Neural cell (in vitro differentiated cells): ENCODE results near the gene RBMS3. TPM values are rescaled to one million over a fixed set of nuclear protein-coding genes. Genes with fewer than 3 reads are reported as not detected.

Experiments
- H2AFZ ChIP-seq: fragments of 200-600, 300-800 bp; sonication (generic), shearing (Covaris generic); 2 replicates; pipeline ENCODE4 v1.6.0; 2014; ENCODE audit warnings: low read depth, mild to moderate bottlenecking, antibody characterized with exemption, low read length, moderate library complexity
- H3F3A ChIP-seq: fragments of 200-600 bp; shearing (Covaris generic); 2 replicates; pipeline ENCODE4 v1.6.1; 2016; ENCODE audit warnings: mild to moderate bottlenecking, moderate library complexity, mixed read lengths, antibody characterized with exemption, low read length; ENCODE audit not compliant: insufficient read depth, poor library complexity, severe bottlenecking
- H3K27ac ChIP-seq: fragments of 200-600, 300-800 bp; sonication (generic), shearing (Covaris generic); 2 replicates; pipeline ENCODE4 v1.5.1; 2014; ENCODE audit warnings: mild to moderate bottlenecking, low read length, moderate library complexity
- H3K27me3 ChIP-seq: fragments of 300-800, 200-600 bp; sonication (generic), shearing (Covaris generic); 2 replicates; pipeline ENCODE4 v1.6.0; 2014; ENCODE audit warnings: mild to moderate bottlenecking, low read depth, low read length, moderate library complexity; ENCODE audit not compliant: insufficient read depth
- H3K36me3 ChIP-seq: fragments of 300-800, 200-600 bp; sonication (generic), shearing (Covaris generic); 2 replicates; pipeline ENCODE4 v1.5.1; 2014; ENCODE audit warnings: mild to moderate bottlenecking, antibody characterized with exemption, low read length, moderate library complexity; ENCODE audit not compliant: insufficient read depth
- H3K4me2 ChIP-seq: fragments of 300-800, 200-600 bp; sonication (generic), shearing (Covaris generic); 2 replicates; pipeline ENCODE4 v1.6.0; 2014; ENCODE audit warnings: mild to moderate bottlenecking, low read length
- H3K4me3 ChIP-seq: fragments of 300-800, 200-600 bp; sonication (generic), shearing (Covaris generic); 2 replicates; pipeline ENCODE4 v1.5.1; 2014; ENCODE audit warnings: mild to moderate bottlenecking, low read length, moderate library complexity
- H3K79me2 ChIP-seq: fragments of 200-600 bp; shearing (Covaris generic); replicated peaks from 2 replicates; pipeline ENCODE4 v1.6.0; 2014; ENCODE audit warnings: mild to moderate bottlenecking, low read length, moderate library complexity; ENCODE audit not compliant: insufficient read depth
- H3K9ac ChIP-seq: fragments of 300-800, 200-600 bp; sonication (generic), shearing (Covaris generic); 2 replicates; pipeline ENCODE4 v1.6.1; 2016; ENCODE audit warnings: mild to moderate bottlenecking, low read length, mixed read lengths
- H3K9me2 ChIP-seq: fragments of 200-600 bp; shearing (Covaris generic); 2 replicates; pipeline ENCODE4 v1.6.1; 2016; ENCODE audit warnings: mild to moderate bottlenecking, low read length, mixed read lengths; ENCODE audit not compliant: insufficient read depth
- H3K9me3 ChIP-seq: fragments of 200-600, 300-800 bp; sonication (generic), shearing (Covaris generic); 2 replicates; pipeline ENCODE4 v1.6.1; 2016; ENCODE audit warnings: mild to moderate bottlenecking, mixed run types, low read length, moderate library complexity, mixed read lengths
- H4K20me1 ChIP-seq: fragments of 200-600 bp; shearing (Covaris generic); 2 replicates; pipeline ENCODE4 v1.6.1; 2016; ENCODE audit warnings: mild to moderate bottlenecking, mixed run types; ENCODE audit not compliant: insufficient read depth
- EP300 ChIP-seq: fragments of 450-650 bp; conservative IDR thresholded peaks from 2 replicates; pipeline ENCODE4 v1.6.1; 2014; ENCODE audit warnings: antibody characterized with exemption, mild to moderate bottlenecking, moderate library complexity; ENCODE audit not compliant: poor library complexity, severe bottlenecking
- EZH2 ChIP-seq: fragments of 200-600, 300-800 bp; shearing (Covaris generic), sonication (generic); IDR thresholded peaks from 2 replicates; pipeline ENCODE4 v1.6.1; 2014; ENCODE audit warnings: antibody characterized with exemption, low read length, borderline replicate concordance, mild to moderate bottlenecking; ENCODE audit not compliant: insufficient read depth, poor library complexity, severe bottlenecking
- MXI1 ChIP-seq: fragments of 450-650 bp; conservative IDR thresholded peaks from 2 replicates; pipeline ENCODE4 v1.6.1; 2014; ENCODE audit warnings: antibody characterized with exemption, mild to moderate bottlenecking; ENCODE audit not compliant: poor library complexity, severe bottlenecking
- POLR2AphosphoS5 ChIP-seq: IDR thresholded peaks from 2 replicates; pipeline ENCODE4 v1.6.1; 2012
- RAD21 ChIP-seq: fragments of 450-650 bp; conservative IDR thresholded peaks from 2 replicates; pipeline ENCODE4 v1.6.1; 2014; ENCODE audit warnings: antibody characterized with exemption, mild to moderate bottlenecking, moderate library complexity
- SMC3 ChIP-seq: fragments of 450-650 bp; conservative IDR thresholded peaks from 2 replicates; pipeline ENCODE4 v1.6.1; 2014; ENCODE audit warnings: antibody characterized with exemption, mild to moderate bottlenecking, moderate library complexity; ENCODE audit not compliant: poor library complexity
- TAF1 ChIP-seq: IDR thresholded peaks from 2 replicates; pipeline ENCODE4 v1.6.1; 2012; ENCODE audit warnings: low read depth
- polyA plus RNA-seq: library from polyadenylated mRNA; depleted of rRNA; stranded (reverse); fragments of >200 nt; gene quantifications from 2 replicates; pipeline ENCODE4 v1.2.3, GENCODE V29; 2014
- TF ChIP-seq, protein P1 (sequence below): IDR thresholded peaks from 2 replicates; pipeline ENCODE4 v1.6.1; 2012; ENCODE audit warnings: borderline replicate concordance
- TF ChIP-seq, protein P2 (sequence below): fragments of 450-650 bp; IDR thresholded peaks from 2 replicates; pipeline ENCODE4 v1.5.1; 2014; ENCODE audit warnings: antibody characterized with exemption, mild to moderate bottlenecking, moderate library complexity; ENCODE audit not compliant: poor library complexity, severe bottlenecking

Gene RBMS3
- polyA plus RNA-seq, 1 donor from 2014 or later, result 0.53 TPM

DNA sequence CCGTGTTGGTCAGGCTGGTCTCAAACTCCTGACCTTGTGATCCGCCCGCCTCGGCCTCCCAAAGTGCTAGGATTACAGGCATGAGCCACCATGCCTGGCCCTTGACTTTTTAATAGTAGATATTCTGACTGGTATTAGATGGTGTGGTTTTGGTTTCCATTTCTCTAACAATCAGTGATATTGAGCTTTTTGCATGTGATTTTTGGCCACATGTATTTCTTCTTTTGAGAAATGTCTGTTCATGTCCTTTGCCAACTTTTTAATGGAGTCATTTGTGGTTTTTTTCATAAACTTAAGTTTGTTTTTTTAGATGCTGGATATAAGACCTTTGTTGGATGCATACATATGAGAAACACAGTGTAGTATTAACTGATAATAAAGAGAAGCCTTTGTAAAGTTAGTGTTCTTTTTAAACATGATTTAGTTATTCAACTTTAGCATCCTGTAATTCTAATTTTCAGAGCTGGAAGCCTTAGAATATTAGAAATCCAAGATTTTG lies 280.8 kb downstream of the RBMS3 start:
- H3K4me2 ChIP-seq, result no peak overlapping the region

DNA sequence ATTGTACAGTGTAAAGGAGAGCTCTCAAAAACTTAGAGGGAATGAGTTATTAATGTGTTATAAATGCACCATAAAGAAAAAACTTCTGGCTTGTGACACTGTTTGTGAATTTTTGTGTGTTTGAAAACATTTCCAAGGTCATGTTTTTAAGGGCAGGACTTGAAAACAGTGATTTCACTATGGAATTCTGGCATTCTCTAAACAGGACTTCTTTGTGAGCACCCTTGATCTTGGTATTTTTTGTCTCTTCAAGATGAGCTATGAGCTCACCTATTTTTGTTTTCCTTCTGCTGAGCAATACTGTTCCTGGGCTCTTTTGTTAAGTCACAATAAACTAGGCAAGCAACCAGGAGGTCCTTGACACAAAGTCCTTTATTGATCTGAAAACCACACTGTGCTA lies 284.4 kb downstream of the RBMS3 start:
- no peaks in the 10 kb centered on the region for H3K36me3 ChIP-seq
- TF ChIP-seq RAD21 (no peak), EP300 (no peak), TAF1 (no peak), SMC3 (no peak), EZH2 (no peak), POLR2AphosphoS5 (no peak), MXI1 (no peak)
- TF ChIP-seq, protein P1, sequence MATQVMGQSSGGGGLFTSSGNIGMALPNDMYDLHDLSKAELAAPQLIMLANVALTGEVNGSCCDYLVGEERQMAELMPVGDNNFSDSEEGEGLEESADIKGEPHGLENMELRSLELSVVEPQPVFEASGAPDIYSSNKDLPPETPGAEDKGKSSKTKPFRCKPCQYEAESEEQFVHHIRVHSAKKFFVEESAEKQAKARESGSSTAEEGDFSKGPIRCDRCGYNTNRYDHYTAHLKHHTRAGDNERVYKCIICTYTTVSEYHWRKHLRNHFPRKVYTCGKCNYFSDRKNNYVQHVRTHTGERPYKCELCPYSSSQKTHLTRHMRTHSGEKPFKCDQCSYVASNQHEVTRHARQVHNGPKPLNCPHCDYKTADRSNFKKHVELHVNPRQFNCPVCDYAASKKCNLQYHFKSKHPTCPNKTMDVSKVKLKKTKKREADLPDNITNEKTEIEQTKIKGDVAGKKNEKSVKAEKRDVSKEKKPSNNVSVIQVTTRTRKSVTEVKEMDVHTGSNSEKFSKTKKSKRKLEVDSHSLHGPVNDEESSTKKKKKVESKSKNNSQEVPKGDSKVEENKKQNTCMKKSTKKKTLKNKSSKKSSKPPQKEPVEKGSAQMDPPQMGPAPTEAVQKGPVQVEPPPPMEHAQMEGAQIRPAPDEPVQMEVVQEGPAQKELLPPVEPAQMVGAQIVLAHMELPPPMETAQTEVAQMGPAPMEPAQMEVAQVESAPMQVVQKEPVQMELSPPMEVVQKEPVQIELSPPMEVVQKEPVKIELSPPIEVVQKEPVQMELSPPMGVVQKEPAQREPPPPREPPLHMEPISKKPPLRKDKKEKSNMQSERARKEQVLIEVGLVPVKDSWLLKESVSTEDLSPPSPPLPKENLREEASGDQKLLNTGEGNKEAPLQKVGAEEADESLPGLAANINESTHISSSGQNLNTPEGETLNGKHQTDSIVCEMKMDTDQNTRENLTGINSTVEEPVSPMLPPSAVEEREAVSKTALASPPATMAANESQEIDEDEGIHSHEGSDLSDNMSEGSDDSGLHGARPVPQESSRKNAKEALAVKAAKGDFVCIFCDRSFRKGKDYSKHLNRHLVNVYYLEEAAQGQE, result no peak
- TF ChIP-seq, protein P2, sequence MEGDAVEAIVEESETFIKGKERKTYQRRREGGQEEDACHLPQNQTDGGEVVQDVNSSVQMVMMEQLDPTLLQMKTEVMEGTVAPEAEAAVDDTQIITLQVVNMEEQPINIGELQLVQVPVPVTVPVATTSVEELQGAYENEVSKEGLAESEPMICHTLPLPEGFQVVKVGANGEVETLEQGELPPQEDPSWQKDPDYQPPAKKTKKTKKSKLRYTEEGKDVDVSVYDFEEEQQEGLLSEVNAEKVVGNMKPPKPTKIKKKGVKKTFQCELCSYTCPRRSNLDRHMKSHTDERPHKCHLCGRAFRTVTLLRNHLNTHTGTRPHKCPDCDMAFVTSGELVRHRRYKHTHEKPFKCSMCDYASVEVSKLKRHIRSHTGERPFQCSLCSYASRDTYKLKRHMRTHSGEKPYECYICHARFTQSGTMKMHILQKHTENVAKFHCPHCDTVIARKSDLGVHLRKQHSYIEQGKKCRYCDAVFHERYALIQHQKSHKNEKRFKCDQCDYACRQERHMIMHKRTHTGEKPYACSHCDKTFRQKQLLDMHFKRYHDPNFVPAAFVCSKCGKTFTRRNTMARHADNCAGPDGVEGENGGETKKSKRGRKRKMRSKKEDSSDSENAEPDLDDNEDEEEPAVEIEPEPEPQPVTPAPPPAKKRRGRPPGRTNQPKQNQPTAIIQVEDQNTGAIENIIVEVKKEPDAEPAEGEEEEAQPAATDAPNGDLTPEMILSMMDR, result no peak
- no peaks in the 10 kb centered on the region for H3K79me2 ChIP-seq
- H3K4me2 ChIP-seq, result no peak overlapping the region
- no peaks in the 10 kb centered on the region for H3F3A ChIP-seq
- H3K4me3 ChIP-seq, result no peak overlapping the region
- H4K20me1 ChIP-seq, result no peaks in the 10 kb centered on the region
- no peaks in the 10 kb centered on the region for H3K27me3 ChIP-seq
- no peaks in the 10 kb centered on the region for H3K9me2 ChIP-seq
- no peaks in the 10 kb centered on the region for H3K9me3 ChIP-seq
- no peak overlapping the region for H3K9ac ChIP-seq
- no peak overlapping the region for H2AFZ ChIP-seq
- no peak overlapping the region for H3K27ac ChIP-seq

More for the DNA sequence above, 280.8 kb downstream of the RBMS3 start:
- no peak overlapping the region for H2AFZ ChIP-seq
- H3F3A ChIP-seq, result no peaks in the 10 kb centered on the region
- no peaks in the 10 kb centered on the region for H3K9me2 ChIP-seq
- no peak overlapping the region for H3K9ac ChIP-seq
- TF ChIP-seq, protein P1, result no peak
- TF ChIP-seq POLR2AphosphoS5 (no peak), RAD21 (no peak), SMC3 (no peak)
- TF ChIP-seq, protein P2, result no peak
- H4K20me1 ChIP-seq, result no peaks in the 10 kb centered on the region
- H3K9me3 ChIP-seq, result no peaks in the 10 kb centered on the region
- no peaks in the 10 kb centered on the region for H3K36me3 ChIP-seq
- H3K27ac ChIP-seq, result no peak overlapping the region
- H3K27me3 ChIP-seq, result no peaks in the 10 kb centered on the region
- no peak overlapping the region for H3K4me3 ChIP-seq
- no peaks in the 10 kb centered on the region for H3K79me2 ChIP-seq
